ENCODE results near the gene SPRED2.

GRCh38 chr2:65386989-65387388 lies 45.4 kb downstream of the SPRED2 start:
- no peak for TF ChIP-seq MYC (IDR thresholded peaks at IDR 0.05; ENCODE audit: low read depth, low read length)
- TF ChIP-seq CTCF (IDR thresholded peaks at IDR 0.05; ENCODE audit: low read depth, low read length), result no peak
- no peak for TF ChIP-seq POLR2A (IDR thresholded peaks at IDR 0.05; ENCODE audit: extremely low read depth, insufficient read length)
- TF ChIP-seq MAX (IDR thresholded peaks at IDR 0.05; ENCODE audit: low read depth, low read length), result no peak
